B cell (primary cell): ENCODE data around the gene CHAT. TPM values are rescaled to one million over a fixed set of nuclear protein-coding genes. Genes with fewer than 3 reads are reported as not detected.

ENCODE experiments used
- ATAC-seq: fragments of 200-7000 bp; cut with Tn5 transposase; one replicate; pipeline ENCODE4 v1.10.0; 2021; ENCODE audit warnings: low read depth, mild to moderate bottlenecking, moderate number of reproducible peaks, moderate library complexity
- CTCF ChIA-PET: fragments of 350-600 bp; sonication (Branson Sonifier 250); formaldehyde crosslinking; loops from one replicate; lab custom pipeline; 2021; ENCODE audit warnings: antibody characterized with exemption, inconsistent platforms; lab: Charles Lee
- POLR2A ChIA-PET: fragments of 350-600 bp; sonication (Branson Sonifier 250); formaldehyde crosslinking; loops from one replicate; lab custom pipeline; 2021; ENCODE audit warnings: antibody characterized with exemption; lab: Charles Lee
- DNase-seq: peaks from one replicate; pipeline ENCODE4 v3.0.0; 2013
- H2AFZ ChIP-seq: 2 replicates; pipeline ENCODE4 v1.6.1; 2012; ENCODE audit warnings: mild to moderate bottlenecking, low read depth, low read length; ENCODE audit not compliant: insufficient read depth, poor library complexity, severe bottlenecking
- H3K27ac ChIP-seq, 2 donors: 1 replicate in 1 of 2; 2 replicates in 1 of 2; pipeline ENCODE4 v1.5.1; 2012 to 2013; ENCODE audit warnings: low read length in 2 of 2, mild to moderate bottlenecking in 2 of 2, moderate library complexity in 1 of 2
- H3K27me3 ChIP-seq, 4 experiments: fragments of 200-600 bp in 1 of 4; sonication (generic) in 1 of 4; replicated peaks in 1 of 4; 1 replicate in 2 of 4; 2 replicates in 2 of 4; pipeline versions ENCODE4 v1.6.1 to v1.7.0; 2013 to 2016; ENCODE audit warnings: low read length in 3 of 4, mild to moderate bottlenecking in 2 of 4, mixed read lengths in 1 of 4, moderate library complexity in 1 of 4; ENCODE audit not compliant: insufficient read depth in 4 of 4, control insufficient read depth in 3 of 4; ENCODE audit errors: control extremely low read depth in 1 of 4
- H3K36me3 ChIP-seq, 2 experiments: replicated peaks in 1 of 2; 1 replicate in 1 of 2; 2 replicates in 1 of 2; pipeline versions ENCODE4 v1.6.1 to v1.7.1; 2013; ENCODE audit warnings: low read length in 1 of 2; ENCODE audit not compliant: insufficient read depth in 2 of 2, control insufficient read depth in 1 of 2; ENCODE audit errors: control extremely low read depth in 1 of 2, extremely low read depth in 1 of 2
- H3K4me1 ChIP-seq, 2 donors: fragments of 200-600 bp in 1 of 2; sonication (generic) in 1 of 2; 1 replicate in 1 of 2; 2 replicates in 1 of 2; pipeline versions ENCODE4 v1.5.1 to v1.6.1; 2013 to 2017; ENCODE audit warnings: low read length in 2 of 2; ENCODE audit not compliant: control insufficient read depth in 2 of 2, insufficient read depth in 2 of 2
- H3K4me2 ChIP-seq: replicated peaks from 2 replicates; pipeline ENCODE3; 2012; ENCODE audit warnings: mild to moderate bottlenecking, low read depth, low read length; ENCODE audit not compliant: poor library complexity, severe bottlenecking
- H3K4me3 ChIP-seq, 5 experiments: fragments of 200-600 bp in 1 of 5; sonication (generic) in 1 of 5; 1 replicate in 3 of 5; 2 replicates in 2 of 5; pipeline versions ENCODE4 v1.5.1 to v1.7.0; 2011 to 2016; ENCODE audit warnings: low read length in 4 of 5, mild to moderate bottlenecking in 4 of 5, low read depth in 2 of 5, control low read depth in 1 of 5, moderate library complexity in 1 of 5; ENCODE audit not compliant: insufficient read depth in 1 of 5; ENCODE audit errors: control extremely low read depth in 1 of 5, extremely low read depth in 1 of 5
- H3K79me2 ChIP-seq: fragments of 200-600 bp; sonication (generic); one replicate; pipeline ENCODE4 v1.6.0; 2016; ENCODE audit warnings: low read length; ENCODE audit not compliant: control insufficient read depth, insufficient read depth
- H3K9ac ChIP-seq: fragments of 200-600 bp; sonication (generic); 2 replicates; pipeline ENCODE4 v1.6.1; 2017; ENCODE audit warnings: mild to moderate bottlenecking, low read length, moderate library complexity
- H3K9me3 ChIP-seq, 3 donors: one replicate each; pipeline versions ENCODE4 v1.6.1 to v1.7.1; 2013; ENCODE audit warnings: low read length in 2 of 3; ENCODE audit not compliant: control insufficient read depth in 2 of 3, insufficient read depth in 1 of 3; ENCODE audit errors: control extremely low read depth in 1 of 3
- H4K20me1 ChIP-seq: 2 replicates; pipeline ENCODE4 v1.6.0; 2012; ENCODE audit warnings: mild to moderate bottlenecking, low read length; ENCODE audit not compliant: insufficient read depth, control insufficient read depth, poor library complexity, severe bottlenecking
- H3K27ac Mint-ChIP-seq: one replicate; pipeline ENCODE4 v1.8.0; 2021; ENCODE audit warnings: mixed read lengths
- H3K27me3 Mint-ChIP-seq: one replicate; pipeline ENCODE4 v1.8.0; 2021; ENCODE audit warnings: mixed read lengths
- H3K4me1 Mint-ChIP-seq: one replicate; pipeline ENCODE4 v1.8.0; 2021; ENCODE audit warnings: mixed read lengths
- H3K4me3 Mint-ChIP-seq: one replicate; pipeline ENCODE4 v1.8.0; 2021; ENCODE audit warnings: mixed read lengths
- H3K9me3 Mint-ChIP-seq: one replicate; pipeline ENCODE4 v1.8.0; 2022; ENCODE audit warnings: mixed read lengths; ENCODE audit not compliant: insufficient read depth
- EZH2 ChIP-seq: IDR thresholded peaks from 2 replicates; pipeline ENCODE4 v1.6.1; 2012; ENCODE audit warnings: borderline replicate concordance, low read depth, mild to moderate bottlenecking, moderate library complexity, low read length; ENCODE audit not compliant: insufficient read depth, poor library complexity, severe bottlenecking
- WGBS: methylation state at CpG from one replicate; pipeline ENCODE4 v1.1.5; 2013; ENCODE audit warnings: missing lambda C conversion rate; ENCODE audit not compliant: insufficient coverage; 5-methylcytosine and 5-hydroxymethylcytosine counted together
- intact Hi-C: fragments of 100-400 bp; cut with micrococcal nuclease; formaldehyde crosslinking; loops from one replicate; pipeline ENCODE4 v1.10.0; 2022
- polyA plus RNA-seq: library from polyadenylated mRNA; depleted of rRNA; stranded (reverse); fragments of >200 nt; gene quantifications from 2 replicates; pipeline ENCODE4 v1.2.3, GENCODE V29; 2012
- total RNA-seq, 2 donors: library from RNA; stranded (reverse); fragments of 120-200 nt in 1 of 2; gene quantifications; 1 replicate in 1 of 2; 2 replicates in 1 of 2; pipeline versions ENCODE4 v1.2.3 to v1.2.4, GENCODE V29; 2013 to 2022
- TF ChIP-seq, protein P1 (sequence below): fragments of 200-600 bp; IDR thresholded peaks from one replicate; pipeline ENCODE4 v1.8.0; 2022; ENCODE audit warnings: antibody characterized with exemption, mild to moderate bottlenecking

CHAT gene
- total and polyA plus RNA-seq, 2 donors (not counting 1 experiment from before 2014, with no cell fraction given) = not detected

DNA sequence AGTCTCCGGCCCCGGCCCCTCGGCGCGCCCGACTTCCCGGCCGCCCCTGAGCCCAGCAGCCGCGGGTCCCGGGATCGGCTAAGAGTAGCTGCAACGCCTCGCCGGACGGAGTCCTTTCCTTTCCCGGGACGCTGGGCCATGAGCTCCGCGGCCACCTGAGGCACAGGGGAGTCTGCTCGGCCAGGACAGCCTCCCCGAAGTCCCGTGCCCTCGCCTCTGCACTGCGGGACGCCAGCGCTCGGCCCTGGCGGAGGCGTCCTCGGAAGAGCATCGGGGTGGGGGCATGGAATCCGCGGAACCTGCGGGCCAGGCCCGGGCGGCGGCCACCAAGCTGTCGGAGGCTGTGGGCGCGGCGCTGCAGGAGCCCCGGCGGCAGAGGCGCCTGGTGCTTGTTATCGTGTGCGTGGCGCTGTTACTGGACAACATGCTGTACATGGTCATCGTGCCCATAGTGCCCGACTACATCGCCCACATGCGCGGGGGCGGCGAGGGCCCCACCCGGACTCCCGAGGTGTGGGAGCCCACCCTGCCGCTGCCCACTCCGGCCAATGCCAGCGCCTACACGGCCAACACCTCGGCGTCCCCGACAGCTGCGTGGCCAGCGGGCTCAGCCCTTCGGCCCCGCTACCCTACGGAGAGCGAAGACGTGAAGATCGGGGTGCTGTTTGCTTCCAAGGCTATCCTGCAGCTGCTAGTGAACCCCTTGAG, 3.2 kb upstream of the CHAT start:
- Histone ChIP-seq H3K27me3 (peaks cover 0 to 79% (median 34%) of the 10 kb centered on the region in 4 experiments), H4K20me1 (no peaks in the 10 kb centered on the region), H3K27ac (no peak overlapping the region), H3K36me3 (no peaks in the 10 kb centered on the region), H3K4me2 (no peak overlapping the region), H3K9ac (no peak overlapping the region), H3K4me3 (no peak overlapping the region), H3K79me2 (no peaks in the 10 kb centered on the region), H3K9me3 (peaks cover 0 to 57% (median 0%) of the 10 kb centered on the region in 3 donors), H2AFZ (no peak overlapping the region), H3K4me1 (peaks cover 0 to 15% of the 10 kb centered on the region in 2 donors)
- H3K27ac Mint-ChIP-seq = no peak overlapping the region
- intact Hi-C loops = no loop called here
- H3K4me1 Mint-ChIP-seq = peaks cover 22% of the 10 kb centered on the region
- H3K9me3 Mint-ChIP-seq = no peaks in the 10 kb centered on the region
- 15% methylated on average over 72 of the region's 72 CpGs for WGBS
- CTCF ChIA-PET = no interaction called here
- no peak overlapping the region for H3K4me3 Mint-ChIP-seq
- POLR2A ChIA-PET = no interaction called here
- ATAC-seq = no peak
- H3K27me3 Mint-ChIP-seq = peaks cover 60% of the 10 kb centered on the region
- no peak for DNase-seq
- TF ChIP-seq, protein P1, sequence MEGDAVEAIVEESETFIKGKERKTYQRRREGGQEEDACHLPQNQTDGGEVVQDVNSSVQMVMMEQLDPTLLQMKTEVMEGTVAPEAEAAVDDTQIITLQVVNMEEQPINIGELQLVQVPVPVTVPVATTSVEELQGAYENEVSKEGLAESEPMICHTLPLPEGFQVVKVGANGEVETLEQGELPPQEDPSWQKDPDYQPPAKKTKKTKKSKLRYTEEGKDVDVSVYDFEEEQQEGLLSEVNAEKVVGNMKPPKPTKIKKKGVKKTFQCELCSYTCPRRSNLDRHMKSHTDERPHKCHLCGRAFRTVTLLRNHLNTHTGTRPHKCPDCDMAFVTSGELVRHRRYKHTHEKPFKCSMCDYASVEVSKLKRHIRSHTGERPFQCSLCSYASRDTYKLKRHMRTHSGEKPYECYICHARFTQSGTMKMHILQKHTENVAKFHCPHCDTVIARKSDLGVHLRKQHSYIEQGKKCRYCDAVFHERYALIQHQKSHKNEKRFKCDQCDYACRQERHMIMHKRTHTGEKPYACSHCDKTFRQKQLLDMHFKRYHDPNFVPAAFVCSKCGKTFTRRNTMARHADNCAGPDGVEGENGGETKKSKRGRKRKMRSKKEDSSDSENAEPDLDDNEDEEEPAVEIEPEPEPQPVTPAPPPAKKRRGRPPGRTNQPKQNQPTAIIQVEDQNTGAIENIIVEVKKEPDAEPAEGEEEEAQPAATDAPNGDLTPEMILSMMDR = no peak
- TF ChIP-seq EZH2 = no peak

DNA sequence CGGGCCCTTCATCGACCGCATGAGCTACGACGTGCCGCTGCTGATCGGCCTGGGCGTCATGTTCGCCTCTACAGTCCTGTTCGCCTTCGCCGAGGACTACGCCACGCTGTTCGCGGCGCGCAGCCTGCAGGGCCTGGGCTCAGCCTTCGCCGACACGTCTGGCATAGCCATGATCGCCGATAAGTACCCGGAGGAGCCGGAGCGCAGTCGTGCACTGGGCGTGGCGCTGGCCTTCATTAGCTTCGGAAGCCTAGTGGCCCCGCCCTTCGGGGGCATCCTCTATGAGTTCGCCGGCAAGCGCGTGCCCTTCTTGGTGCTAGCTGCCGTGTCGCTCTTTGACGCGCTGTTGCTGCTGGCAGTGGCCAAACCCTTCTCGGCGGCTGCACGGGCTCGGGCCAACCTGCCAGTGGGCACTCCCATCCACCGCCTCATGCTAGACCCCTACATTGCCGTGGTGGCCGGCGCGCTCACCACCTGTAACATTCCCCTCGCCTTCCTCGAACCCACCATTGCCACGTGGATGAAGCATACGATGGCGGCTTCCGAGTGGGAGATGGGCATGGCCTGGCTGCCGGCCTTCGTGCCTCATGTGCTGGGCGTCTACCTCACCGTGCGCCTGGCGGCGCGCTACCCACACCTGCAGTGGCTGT, 2.5 kb upstream of the CHAT start:
- H3K9me3 ChIP-seq = peaks cover 0 to 52% (median 0%) of the 10 kb centered on the region in 3 donors
- H2AFZ ChIP-seq = no peak overlapping the region
- Mint-ChIP-seq H3K27me3 (peaks cover 66% of the 10 kb centered on the region), H3K4me3 (no peak overlapping the region), H3K4me1 (peaks cover 22% of the 10 kb centered on the region), H3K9me3 (no peaks in the 10 kb centered on the region), H3K27ac (no peak overlapping the region)
- no peak overlapping the region for H3K27ac ChIP-seq
- peaks cover 0 to 82% (median 34%) of the 10 kb centered on the region in 4 experiments for H3K27me3 ChIP-seq
- H3K9ac ChIP-seq = no peak overlapping the region
- intact Hi-C loops = no loop called here
- CTCF ChIA-PET = no interaction called here
- H3K4me1 ChIP-seq = peaks cover 0 to 15% of the 10 kb centered on the region in 2 donors
- 20% methylated on average over 63 of the region's 63 CpGs for WGBS
- TF ChIP-seq, protein P1 = no peak
- no peak for TF ChIP-seq EZH2
- H3K4me2 ChIP-seq = no peak overlapping the region
- H3K36me3 ChIP-seq = no peaks in the 10 kb centered on the region
- H3K79me2 ChIP-seq = no peaks in the 10 kb centered on the region
- POLR2A ChIA-PET = no interaction called here
- no peak for DNase-seq
- no peak overlapping the region for H3K4me3 ChIP-seq
- H4K20me1 ChIP-seq = no peaks in the 10 kb centered on the region
- no peak for ATAC-seq
